ENCODE data around the gene ILF3. TPM values are rescaled to one million over a fixed set of nuclear protein-coding genes. Genes with fewer than 3 reads are reported as not detected.
"Not testable (repeated sequence)": the region's sequence is repeated elsewhere in the genome, so short reads cannot be mapped to it uniquely, and the experiment has no call there.

The ILF3 gene
- polyA plus RNA-seq, 2 donors: 84.2 to 107 TPM

GRCh38 chr19:10670182-10670581 is 16.0 kb downstream of the ILF3 start:
- H3K4me3 ChIP-seq (ENCODE audit: low read depth in 1 of 2, low read length in 2 of 2): no peak overlapping the region
- peaks cover 5 to 18% of the 10 kb centered on the region in 2 donors for H3K36me3 ChIP-seq (ENCODE audit: control insufficient read depth in 2 of 2, insufficient read depth in 2 of 2, low read length in 1 of 2)
- no peaks in the 10 kb centered on the region for H3K9me3 ChIP-seq (ENCODE audit: control insufficient read depth in 2 of 2, insufficient read depth in 1 of 2, low read depth in 1 of 2, low read length in 1 of 2)
- no peak overlapping the region for H3K27ac ChIP-seq (ENCODE audit: low read depth in 2 of 2, low read length in 1 of 2)
- 54 to 63% methylated on average over 1 of the region's 1 CpG for WGBS, 2 donors
- H3K27me3 ChIP-seq (ENCODE audit: control insufficient read depth in 1 of 2, insufficient read depth in 2 of 2, low read length in 2 of 2): no peaks in the 10 kb centered on the region
- H3K4me1 ChIP-seq (ENCODE audit: control insufficient read depth in 2 of 2, insufficient read depth in 2 of 2, low read length in 1 of 2): peaks cover 0 to 5% of the 10 kb centered on the region in 2 donors

- H3K27ac ChIP-seq (ENCODE audit: low read depth in 2 of 2, low read length in 1 of 2): no peak overlapping the region
- H3K36me3 ChIP-seq (ENCODE audit: control insufficient read depth in 2 of 2, insufficient read depth in 2 of 2, low read length in 1 of 2): peaks cover 5 to 25% of the 10 kb centered on the region in 2 donors
- WGBS, 2 donors: 80 to 84% methylated on average over 24 of the region's 24 CpGs
- H3K27me3 ChIP-seq (ENCODE audit: control insufficient read depth in 1 of 2, insufficient read depth in 2 of 2, low read length in 2 of 2): no peaks in the 10 kb centered on the region
- H3K4me1 ChIP-seq (ENCODE audit: control insufficient read depth in 2 of 2, insufficient read depth in 2 of 2, low read length in 1 of 2): peaks cover 0 to 5% of the 10 kb centered on the region in 2 donors
- H3K9me3 ChIP-seq (ENCODE audit: control insufficient read depth in 2 of 2, insufficient read depth in 1 of 2, low read depth in 1 of 2, low read length in 1 of 2): no peaks in the 10 kb centered on the region
- H3K4me3 ChIP-seq (ENCODE audit: low read depth in 1 of 2, low read length in 2 of 2): no peak overlapping the region
These were observed 17.0 kb downstream of the ILF3 start for GRCh38 chr19:10670876-10671804.

- H3K4me3 ChIP-seq (ENCODE audit: low read depth in 1 of 2, low read length in 2 of 2); H3K27me3 ChIP-seq (ENCODE audit: control insufficient read depth in 1 of 2, insufficient read depth in 2 of 2, low read length in 2 of 2); H3K4me1 ChIP-seq (ENCODE audit: control insufficient read depth in 2 of 2, insufficient read depth in 2 of 2, low read length in 1 of 2); H3K9me3 ChIP-seq (ENCODE audit: control insufficient read depth in 2 of 2, insufficient read depth in 1 of 2, low read depth in 1 of 2, low read length in 1 of 2); H3K27ac ChIP-seq (ENCODE audit: low read depth in 2 of 2, low read length in 1 of 2): not testable (repeated sequence)
- H3K36me3 ChIP-seq (ENCODE audit: control insufficient read depth in 2 of 2, insufficient read depth in 2 of 2, low read length in 1 of 2): peaks cover 5 to 27% of the 10 kb centered on the region in 2 donors
- WGBS, 2 donors: 91 to 93% methylated on average over 3 of the region's 3 CpGs
These were observed 17.8 kb downstream of the ILF3 start for GRCh38 chr19:10671922-10672321.

GRCh38 chr19:10675214-10675613 is 21.1 kb downstream of the ILF3 start:
- not testable (repeated sequence) for H3K4me1 ChIP-seq (ENCODE audit: control insufficient read depth in 2 of 2, insufficient read depth in 2 of 2, low read length in 1 of 2); H3K27me3 ChIP-seq (ENCODE audit: control insufficient read depth in 1 of 2, insufficient read depth in 2 of 2, low read length in 2 of 2); H3K9me3 ChIP-seq (ENCODE audit: control insufficient read depth in 2 of 2, insufficient read depth in 1 of 2, low read depth in 1 of 2, low read length in 1 of 2); H3K27ac ChIP-seq (ENCODE audit: low read depth in 2 of 2, low read length in 1 of 2); H3K4me3 ChIP-seq (ENCODE audit: low read depth in 1 of 2, low read length in 2 of 2)
- WGBS, 2 donors: 87 to 88% methylated on average over 8 of the region's 8 CpGs
- peaks cover 33 to 54% of the 10 kb centered on the region in 2 donors for H3K36me3 ChIP-seq (ENCODE audit: control insufficient read depth in 2 of 2, insufficient read depth in 2 of 2, low read length in 1 of 2)

- Histone ChIP-seq H3K4me3 (ENCODE audit: low read depth in 1 of 2, low read length in 2 of 2) (no peak overlapping the region), H3K4me1 (ENCODE audit: control insufficient read depth in 2 of 2, insufficient read depth in 2 of 2, low read length in 1 of 2) (no peaks in the 10 kb centered on the region), H3K27me3 (ENCODE audit: control insufficient read depth in 1 of 2, insufficient read depth in 2 of 2, low read length in 2 of 2) (no peaks in the 10 kb centered on the region), H3K27ac (ENCODE audit: low read depth in 2 of 2, low read length in 1 of 2) (no peak overlapping the region), H3K9me3 (ENCODE audit: control insufficient read depth in 2 of 2, insufficient read depth in 1 of 2, low read depth in 1 of 2, low read length in 1 of 2) (no peaks in the 10 kb centered on the region), H3K36me3 (ENCODE audit: control insufficient read depth in 2 of 2, insufficient read depth in 2 of 2, low read length in 1 of 2) (peaks cover 40 to 71% of the 10 kb centered on the region in 2 donors)
- 69 to 86% methylated on average over 13 of the region's 13 CpGs for WGBS, 2 donors
These were observed 23.6 kb downstream of the ILF3 start for GRCh38 chr19:10677751-10678150.

- no peak overlapping the region for H3K4me3 ChIP-seq (ENCODE audit: low read depth in 1 of 2, low read length in 2 of 2)
- peaks cover 42 to 74% of the 10 kb centered on the region in 2 donors for H3K36me3 ChIP-seq (ENCODE audit: control insufficient read depth in 2 of 2, insufficient read depth in 2 of 2, low read length in 1 of 2)
- 85 to 89% methylated on average over 12 of the region's 12 CpGs for WGBS, 2 donors
- H3K27me3 ChIP-seq (ENCODE audit: control insufficient read depth in 1 of 2, insufficient read depth in 2 of 2, low read length in 2 of 2): no peaks in the 10 kb centered on the region
- no peaks in the 10 kb centered on the region for H3K9me3 ChIP-seq (ENCODE audit: control insufficient read depth in 2 of 2, insufficient read depth in 1 of 2, low read depth in 1 of 2, low read length in 1 of 2)
- H3K4me1 ChIP-seq (ENCODE audit: control insufficient read depth in 2 of 2, insufficient read depth in 2 of 2, low read length in 1 of 2): no peaks in the 10 kb centered on the region
- H3K27ac ChIP-seq (ENCODE audit: low read depth in 2 of 2, low read length in 1 of 2): no peak overlapping the region
These were observed 24.7 kb downstream of the ILF3 start for GRCh38 chr19:10678813-10679212.

GRCh38 chr19:10679743-10680142 is 25.6 kb downstream of the ILF3 start:
- Histone ChIP-seq H3K36me3 (ENCODE audit: control insufficient read depth in 2 of 2, insufficient read depth in 2 of 2, low read length in 1 of 2) (peaks cover 44 to 76% of the 10 kb centered on the region in 2 donors), H3K27me3 (ENCODE audit: control insufficient read depth in 1 of 2, insufficient read depth in 2 of 2, low read length in 2 of 2) (no peaks in the 10 kb centered on the region), H3K4me1 (ENCODE audit: control insufficient read depth in 2 of 2, insufficient read depth in 2 of 2, low read length in 1 of 2) (no peaks in the 10 kb centered on the region), H3K27ac (ENCODE audit: low read depth in 2 of 2, low read length in 1 of 2) (no peak overlapping the region), H3K9me3 (ENCODE audit: control insufficient read depth in 2 of 2, insufficient read depth in 1 of 2, low read depth in 1 of 2, low read length in 1 of 2) (no peaks in the 10 kb centered on the region), H3K4me3 (ENCODE audit: low read depth in 1 of 2, low read length in 2 of 2) (no peak overlapping the region)
- 93 to 96% methylated on average over 18 of the region's 18 CpGs for WGBS, 2 donors

- Histone ChIP-seq H3K9me3 (ENCODE audit: control insufficient read depth in 2 of 2, insufficient read depth in 1 of 2, low read depth in 1 of 2, low read length in 1 of 2) (no peaks in the 10 kb centered on the region), H3K27ac (ENCODE audit: low read depth in 2 of 2, low read length in 1 of 2) (no peak overlapping the region), H3K4me3 (ENCODE audit: low read depth in 1 of 2, low read length in 2 of 2) (no peak overlapping the region), H3K36me3 (ENCODE audit: control insufficient read depth in 2 of 2, insufficient read depth in 2 of 2, low read length in 1 of 2) (peaks cover 48 to 73% of the 10 kb centered on the region in 2 donors), H3K27me3 (ENCODE audit: control insufficient read depth in 1 of 2, insufficient read depth in 2 of 2, low read length in 2 of 2) (no peaks in the 10 kb centered on the region), H3K4me1 (ENCODE audit: control insufficient read depth in 2 of 2, insufficient read depth in 2 of 2, low read length in 1 of 2) (peaks cover 0 to under 1% of the 10 kb centered on the region in 2 donors)
- 93 to 96% methylated on average over 15 of the region's 15 CpGs for WGBS, 2 donors
These were observed 26.5 kb downstream of the ILF3 start for GRCh38 chr19:10680545-10681135.

GRCh38 chr19:10681658-10682057 is 27.5 kb downstream of the ILF3 start:
- Histone ChIP-seq H3K36me3 (ENCODE audit: control insufficient read depth in 2 of 2, insufficient read depth in 2 of 2, low read length in 1 of 2) (peaks cover 53 to 78% of the 10 kb centered on the region in 2 donors), H3K4me1 (ENCODE audit: control insufficient read depth in 2 of 2, insufficient read depth in 2 of 2, low read length in 1 of 2) (peaks cover 7 to 9% of the 10 kb centered on the region in 2 donors), H3K27me3 (ENCODE audit: control insufficient read depth in 1 of 2, insufficient read depth in 2 of 2, low read length in 2 of 2) (no peaks in the 10 kb centered on the region), H3K9me3 (ENCODE audit: control insufficient read depth in 2 of 2, insufficient read depth in 1 of 2, low read depth in 1 of 2, low read length in 1 of 2) (no peaks in the 10 kb centered on the region), H3K27ac (ENCODE audit: low read depth in 2 of 2, low read length in 1 of 2) (no peak overlapping the region), H3K4me3 (ENCODE audit: low read depth in 1 of 2, low read length in 2 of 2) (no peak overlapping the region)
- 55 to 76% methylated on average over 4 of the region's 4 CpGs for WGBS, 2 donors

Data from esophagus (tissue), 2 donors.